HEK293 (cell line): ENCODE measurements around the gene NOS1AP.

ENCODE experiments used
- CTCF ChIA-PET: fragments of 350-600 bp; formaldehyde crosslinking; extraction: SDS; loops from one replicate; lab custom pipeline; 2021; ENCODE audit warnings: antibody characterized with exemption; lab: Yijun Ruan, JAX
- POLR2A ChIA-PET: fragments of 300-600 bp; formaldehyde crosslinking; extraction: SDS; loops from one replicate; lab custom pipeline; 2020; ENCODE audit warnings: antibody characterized with exemption, inconsistent platforms; lab: Yijun Ruan, JAX
- H3K27ac ChIP-seq: fragments of 200-500 bp; sonication (Bioruptor generic); 2 replicates; pipeline ENCODE4 v1.5.1; 2014; ENCODE audit warnings: low read depth, low read length, control low read depth, inconsistent platforms; ENCODE audit errors: extremely low read depth
- H3K36me3 ChIP-seq, 2 experiments: fragments of 200-500 bp in 1 of 2; sonication (Bioruptor generic) in 1 of 2; 1 replicate in 1 of 2; 2 replicates in 1 of 2; pipeline ENCODE4 v1.5.1; 2014 to 2017; ENCODE audit warnings: inconsistent platforms in 2 of 2, low read length in 2 of 2; ENCODE audit not compliant: control insufficient read depth in 2 of 2, insufficient read depth in 1 of 2
- H3K4me1 ChIP-seq: fragments of 200-500 bp; sonication (Bioruptor generic); 2 replicates; pipeline ENCODE4 v1.5.1; 2014; ENCODE audit warnings: mild to moderate bottlenecking, low read length, inconsistent platforms; ENCODE audit not compliant: control insufficient read depth, insufficient read depth
- H3K4me3 ChIP-seq: 2 replicates; pipeline ENCODE4 v1.5.1; 2011; ENCODE audit warnings: low read depth, mild to moderate bottlenecking, control low read depth, low read length, moderate library complexity
- H3K9me3 ChIP-seq: fragments of 200-500 bp; sonication (Bioruptor generic); 2 replicates; pipeline ENCODE4 v1.5.1; 2014; ENCODE audit warnings: low read depth, low read length, inconsistent platforms; ENCODE audit not compliant: control insufficient read depth, insufficient read depth
- ATF2 ChIP-seq: fragments of 450-650 bp; formaldehyde crosslinking; IDR thresholded peaks from 2 replicates; pipeline ENCODE4 v1.5.1; 2016; ENCODE audit warnings: missing biosample characterization, missing genetic modification characterization, low read depth
- BCL11B ChIP-seq: fragments of 450-650 bp; formaldehyde crosslinking; IDR thresholded peaks from 2 replicates; pipeline ENCODE4 v1.5.1; 2016; ENCODE audit warnings: low read depth, missing biosample characterization, missing genetic modification characterization
- ELK4 ChIP-seq: IDR thresholded peaks from 2 replicates; pipeline ENCODE4 v1.6.1; 2011; ENCODE audit warnings: mild to moderate bottlenecking, low read depth, low read length, borderline replicate concordance
- KLF16 ChIP-seq: fragments of 450-650 bp; formaldehyde crosslinking; IDR thresholded peaks from 2 replicates; pipeline ENCODE4 v1.5.1; 2017; ENCODE audit warnings: missing biosample characterization, missing genetic modification characterization
- KLF17 ChIP-seq: fragments of 450-650 bp; formaldehyde crosslinking; IDR thresholded peaks from 2 replicates; pipeline ENCODE4 v1.5.1; 2016; ENCODE audit warnings: missing biosample characterization, missing genetic modification characterization
- MZF1 ChIP-seq: fragments of 450-650 bp; formaldehyde crosslinking; IDR thresholded peaks from 2 replicates; pipeline ENCODE4 v1.5.1; 2017; ENCODE audit warnings: missing biosample characterization, missing genetic modification characterization, borderline replicate concordance
- PATZ1 ChIP-seq: fragments of 450-650 bp; formaldehyde crosslinking; IDR thresholded peaks from 2 replicates; pipeline ENCODE4 v1.5.1; 2016; ENCODE audit warnings: missing biosample characterization, missing genetic modification characterization
- PRDM4 ChIP-seq: fragments of 450-650 bp; formaldehyde crosslinking; IDR thresholded peaks from 2 replicates; pipeline ENCODE4 v1.5.1; 2017; ENCODE audit warnings: missing biosample characterization, missing genetic modification characterization
- ZBTB17 ChIP-seq: fragments of 450-650 bp; formaldehyde crosslinking; IDR thresholded peaks from 2 replicates; pipeline ENCODE4 v1.5.1; 2016; ENCODE audit warnings: missing biosample characterization, missing genetic modification characterization
- ZBTB8A ChIP-seq: fragments of 450-650 bp; formaldehyde crosslinking; IDR thresholded peaks from 2 replicates; pipeline ENCODE4 v1.5.1; 2016; ENCODE audit warnings: missing biosample characterization, missing genetic modification characterization
- ZFHX2 ChIP-seq: fragments of 450-650 bp; formaldehyde crosslinking; conservative IDR thresholded peaks from 2 replicates; pipeline ENCODE4 v1.5.1; 2016; ENCODE audit warnings: missing biosample characterization, missing genetic modification characterization
- ZFP41 ChIP-seq: fragments of 450-650 bp; formaldehyde crosslinking; IDR thresholded peaks from 2 replicates; pipeline ENCODE4 v1.5.1; 2016; ENCODE audit warnings: missing biosample characterization, missing genetic modification characterization, borderline replicate concordance
- ZNF16 ChIP-seq: fragments of 450-650 bp; formaldehyde crosslinking; IDR thresholded peaks from 2 replicates; pipeline ENCODE4 v1.5.1; 2016; ENCODE audit warnings: low read depth, missing biosample characterization, missing genetic modification characterization
- ZNF214 ChIP-seq: fragments of 450-650 bp; formaldehyde crosslinking; IDR thresholded peaks from 2 replicates; pipeline ENCODE4 v1.5.1; 2017; ENCODE audit warnings: missing biosample characterization, mild to moderate bottlenecking, missing genetic modification characterization, borderline replicate concordance
- ZNF302 ChIP-seq: fragments of 450-650 bp; formaldehyde crosslinking; IDR thresholded peaks from 2 replicates; pipeline ENCODE4 v1.5.1; 2016; ENCODE audit warnings: missing biosample characterization, missing genetic modification characterization, low read depth
- ZNF362 ChIP-seq: fragments of 450-650 bp; formaldehyde crosslinking; IDR thresholded peaks from 2 replicates; pipeline ENCODE4 v1.5.1; 2016; ENCODE audit warnings: missing biosample characterization, missing genetic modification characterization
- ZNF398 ChIP-seq: fragments of 450-650 bp; formaldehyde crosslinking; IDR thresholded peaks from 2 replicates; pipeline ENCODE4 v1.5.1; 2017; ENCODE audit warnings: missing biosample characterization, missing genetic modification characterization
- ZNF610 ChIP-seq: fragments of 450-650 bp; formaldehyde crosslinking; IDR thresholded peaks from 2 replicates; pipeline ENCODE4 v1.5.1; 2016; ENCODE audit warnings: missing biosample characterization, missing genetic modification characterization, borderline replicate concordance
- ZNF677 ChIP-seq: fragments of 450-650 bp; IDR thresholded peaks from 2 replicates; pipeline ENCODE4 v1.5.0; 2018; ENCODE audit warnings: missing biosample characterization, mild to moderate bottlenecking, missing genetic modification characterization, moderate library complexity
- ZNF701 ChIP-seq: fragments of 450-650 bp; formaldehyde crosslinking; IDR thresholded peaks from 2 replicates; pipeline ENCODE4 v1.5.1; 2016; ENCODE audit warnings: missing biosample characterization, missing genetic modification characterization

Gene NOS1AP

GRCh38 chr1:162023547-162024501, 45.7 kb upstream of the NOS1AP start, which contains the start of gene OLFML2B (continued):
- TF ChIP-seq PRDM4 (tag by site-specific recombination) (0 out of 2 replicates have a peak, but pooled peaks have one; percentile 29), BCL11B (tag by site-specific recombination) (no peak; the same call in 1 of the 2 replicates), ZFP41 (tag by site-specific recombination) (no peak)

- peaks cover 12% of the 10 kb centered on the region for H3K4me1 ChIP-seq
- ChIA-PET POLR2A (no interaction called here), CTCF (interaction anchor here (0.6 to 4.2 kb wide), 4 partner anchors 22 to 233 kb away, joined by 3 to 24 read pairs (median 5); no protein-coding TSS in a partner anchor)
- TF ChIP-seq PATZ1 (tag by site-specific recombination), result no peak
- no peak for TF ChIP-seq ATF2 (tag by site-specific recombination)
- no peak for TF ChIP-seq ZNF701 (tag by site-specific recombination)
- TF ChIP-seq KLF17 (tag by site-specific recombination), result no peak
- TF ChIP-seq ZNF362, result no peak
- no peak for TF ChIP-seq ZBTB8A
- no peak for TF ChIP-seq ZNF610 (tag by site-specific recombination)
- TF ChIP-seq KLF16 (tag by site-specific recombination), result no peak
- no peak overlapping the region for H3K4me3 ChIP-seq
- no peak overlapping the region for H3K27ac ChIP-seq
- no peaks in the 10 kb centered on the region for H3K9me3 ChIP-seq
- no peaks in the 10 kb centered on the region for H3K36me3 ChIP-seq
Observed at GRCh38 chr1:162025541-162025940, 44.0 kb upstream of the NOS1AP start.

GRCh38 chr1:162026881-162027280, 42.6 kb upstream of the NOS1AP start:
- CTCF ChIA-PET, result interaction anchor here (0.6 to 4.2 kb wide), 4 partner anchors 8 to 288 kb away, joined by 3 to 24 read pairs (median 3); no protein-coding TSS in a partner anchor
- Histone ChIP-seq H3K27ac (no peak overlapping the region), H3K4me3 (no peak overlapping the region), H3K36me3 (no peaks in the 10 kb centered on the region), H3K9me3 (no peaks in the 10 kb centered on the region), H3K4me1 (peaks cover 4% of the 10 kb centered on the region)
- POLR2A ChIA-PET, result no interaction called here
- TF ChIP-seq ZNF677 (tag by site-specific recombination), result no peak
- no peak for TF ChIP-seq ZFHX2 (tag by site-specific recombination)
- no peak for TF ChIP-seq ELK4
- TF ChIP-seq ZNF214 (tag by site-specific recombination), result no peak
- no peak for TF ChIP-seq MZF1 (tag by site-specific recombination)
- no peak for TF ChIP-seq ZNF16 (tag by site-specific recombination)
- no peak for TF ChIP-seq ZBTB17 (tag by site-specific recombination)
- TF ChIP-seq ZNF398 (tag by site-specific recombination), result no peak
- no peak for TF ChIP-seq ZNF302
